WTC11 (cell line): ENCODE results near the gene UQCR11.

Experiments
- ARID4B ChIP-seq: sonication (generic); formaldehyde crosslinking; IDR thresholded peaks from 2 replicates; pipeline ENCODE4 v1.8.0; 2023; ENCODE audit warnings: missing genetic modification reagents, mild to moderate bottlenecking, borderline replicate concordance
- CREM ChIP-seq: sonication (generic); formaldehyde crosslinking; IDR thresholded peaks from 2 replicates; pipeline ENCODE4 v1.8.1; 2022; ENCODE audit warnings: mild to moderate bottlenecking, missing genetic modification reagents, moderate library complexity
- JUN ChIP-seq: sonication (generic); formaldehyde crosslinking; IDR thresholded peaks from 2 replicates; pipeline ENCODE4 v1.8.0; 2023; ENCODE audit warnings: mild to moderate bottlenecking, missing genetic modification reagents
- MAX ChIP-seq: sonication (generic); formaldehyde crosslinking; IDR thresholded peaks from 2 replicates; pipeline ENCODE4 v1.8.0; 2022; ENCODE audit warnings: mild to moderate bottlenecking, missing genetic modification reagents
- NFATC4 ChIP-seq: fragments of 250-450 bp; sonication (Bioruptor Pico); IDR thresholded peaks from 2 replicates; pipeline ENCODE4 v1.9.0; 2021; ENCODE audit warnings: mild to moderate bottlenecking
- SMAD3 ChIP-seq: sonication (generic); formaldehyde crosslinking; IDR thresholded peaks from 2 replicates; pipeline ENCODE4 v1.8.0; 2022; ENCODE audit warnings: missing genetic modification reagents, mild to moderate bottlenecking, borderline replicate concordance
- SOX15 ChIP-seq: fragments of 250-450 bp; sonication (Bioruptor Pico); IDR thresholded peaks from 2 replicates; pipeline ENCODE4 v1.9.0; 2021; ENCODE audit warnings: mild to moderate bottlenecking
- USF2 ChIP-seq: sonication (generic); formaldehyde crosslinking; IDR thresholded peaks from 2 replicates; pipeline ENCODE4 v1.8.1; 2023; ENCODE audit warnings: mild to moderate bottlenecking, missing genetic modification reagents, moderate library complexity
- ZNF138 ChIP-seq: sonication (generic); formaldehyde crosslinking; conservative IDR thresholded peaks from 2 replicates; pipeline ENCODE4 v1.8.1; 2022; ENCODE audit warnings: mild to moderate bottlenecking, moderate library complexity, missing genetic modification reagents
- ZNF263 ChIP-seq: sonication (generic); formaldehyde crosslinking; IDR thresholded peaks from 2 replicates; pipeline ENCODE4 v1.8.1; 2022; ENCODE audit warnings: low read depth, mild to moderate bottlenecking, moderate library complexity, missing genetic modification reagents
- TF ChIP-seq, protein P1 (sequence below): sonication (generic); formaldehyde crosslinking; IDR thresholded peaks from 2 replicates; pipeline ENCODE4 v1.8.0; 2022; ENCODE audit warnings: mild to moderate bottlenecking, missing genetic modification reagents
- TF ChIP-seq, protein P2 (sequence below): fragments of 200-600 bp; IDR thresholded peaks from 2 replicates; pipeline ENCODE4 v1.8.0; 2022; ENCODE audit warnings: antibody characterized with exemption
- TF ChIP-seq, protein P3 (sequence below): sonication (generic); formaldehyde crosslinking; IDR thresholded peaks from 2 replicates; pipeline ENCODE4 v1.8.1; 2023; ENCODE audit warnings: mild to moderate bottlenecking, moderate library complexity, missing genetic modification reagents
- TF ChIP-seq, protein P4 (sequence below): sonication (generic); formaldehyde crosslinking; IDR thresholded peaks from 2 replicates; pipeline ENCODE4 v1.8.0; 2023; ENCODE audit warnings: missing genetic modification reagents

GRCh38 chr19:1558552-1558951, 46.7 kb downstream of the UQCR11 start:
- TF ChIP-seq ZNF138 (CRISPR knock-in tag) (no peak), JUN (CRISPR knock-in tag) (no peak), MAX (CRISPR knock-in tag) (no peak), SMAD3 (CRISPR knock-in tag) (no peak), SOX15 (no peak), ZNF263 (CRISPR knock-in tag) (no peak), CREM (CRISPR knock-in tag) (no peak), USF2 (CRISPR knock-in tag) (no peak), ARID4B (no peak), NFATC4 (CRISPR knock-in tag) (no peak)
- TF ChIP-seq, protein P1, sequence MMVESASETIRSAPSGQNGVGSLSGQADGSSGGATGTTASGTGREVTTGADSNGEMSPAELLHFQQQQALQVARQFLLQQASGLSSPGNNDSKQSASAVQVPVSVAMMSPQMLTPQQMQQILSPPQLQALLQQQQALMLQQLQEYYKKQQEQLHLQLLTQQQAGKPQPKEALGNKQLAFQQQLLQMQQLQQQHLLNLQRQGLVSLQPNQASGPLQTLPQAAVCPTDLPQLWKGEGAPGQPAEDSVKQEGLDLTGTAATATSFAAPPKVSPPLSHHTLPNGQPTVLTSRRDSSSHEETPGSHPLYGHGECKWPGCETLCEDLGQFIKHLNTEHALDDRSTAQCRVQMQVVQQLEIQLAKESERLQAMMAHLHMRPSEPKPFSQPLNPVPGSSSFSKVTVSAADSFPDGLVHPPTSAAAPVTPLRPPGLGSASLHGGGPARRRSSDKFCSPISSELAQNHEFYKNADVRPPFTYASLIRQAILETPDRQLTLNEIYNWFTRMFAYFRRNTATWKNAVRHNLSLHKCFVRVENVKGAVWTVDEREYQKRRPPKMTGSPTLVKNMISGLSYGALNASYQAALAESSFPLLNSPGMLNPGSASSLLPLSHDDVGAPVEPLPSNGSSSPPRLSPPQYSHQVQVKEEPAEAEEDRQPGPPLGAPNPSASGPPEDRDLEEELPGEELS (CRISPR knock-in tag): no peak
- TF ChIP-seq, protein P2, sequence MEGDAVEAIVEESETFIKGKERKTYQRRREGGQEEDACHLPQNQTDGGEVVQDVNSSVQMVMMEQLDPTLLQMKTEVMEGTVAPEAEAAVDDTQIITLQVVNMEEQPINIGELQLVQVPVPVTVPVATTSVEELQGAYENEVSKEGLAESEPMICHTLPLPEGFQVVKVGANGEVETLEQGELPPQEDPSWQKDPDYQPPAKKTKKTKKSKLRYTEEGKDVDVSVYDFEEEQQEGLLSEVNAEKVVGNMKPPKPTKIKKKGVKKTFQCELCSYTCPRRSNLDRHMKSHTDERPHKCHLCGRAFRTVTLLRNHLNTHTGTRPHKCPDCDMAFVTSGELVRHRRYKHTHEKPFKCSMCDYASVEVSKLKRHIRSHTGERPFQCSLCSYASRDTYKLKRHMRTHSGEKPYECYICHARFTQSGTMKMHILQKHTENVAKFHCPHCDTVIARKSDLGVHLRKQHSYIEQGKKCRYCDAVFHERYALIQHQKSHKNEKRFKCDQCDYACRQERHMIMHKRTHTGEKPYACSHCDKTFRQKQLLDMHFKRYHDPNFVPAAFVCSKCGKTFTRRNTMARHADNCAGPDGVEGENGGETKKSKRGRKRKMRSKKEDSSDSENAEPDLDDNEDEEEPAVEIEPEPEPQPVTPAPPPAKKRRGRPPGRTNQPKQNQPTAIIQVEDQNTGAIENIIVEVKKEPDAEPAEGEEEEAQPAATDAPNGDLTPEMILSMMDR: no peak
- TF ChIP-seq, protein P3, sequence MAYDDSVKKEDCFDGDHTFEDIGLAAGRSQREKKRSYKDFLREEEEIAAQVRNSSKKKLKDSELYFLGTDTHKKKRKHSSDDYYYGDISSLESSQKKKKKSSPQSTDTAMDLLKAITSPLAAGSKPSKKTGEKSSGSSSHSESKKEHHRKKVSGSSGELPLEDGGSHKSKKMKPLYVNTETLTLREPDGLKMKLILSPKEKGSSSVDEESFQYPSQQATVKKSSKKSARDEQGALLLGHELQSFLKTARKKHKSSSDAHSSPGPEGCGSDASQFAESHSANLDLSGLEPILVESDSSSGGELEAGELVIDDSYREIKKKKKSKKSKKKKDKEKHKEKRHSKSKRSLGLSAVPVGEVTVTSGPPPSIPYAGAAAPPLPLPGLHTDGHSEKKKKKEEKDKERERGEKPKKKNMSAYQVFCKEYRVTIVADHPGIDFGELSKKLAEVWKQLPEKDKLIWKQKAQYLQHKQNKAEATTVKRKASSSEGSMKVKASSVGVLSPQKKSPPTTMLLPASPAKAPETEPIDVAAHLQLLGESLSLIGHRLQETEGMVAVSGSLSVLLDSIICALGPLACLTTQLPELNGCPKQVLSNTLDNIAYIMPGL (CRISPR knock-in tag): no peak
- TF ChIP-seq, protein P4, sequence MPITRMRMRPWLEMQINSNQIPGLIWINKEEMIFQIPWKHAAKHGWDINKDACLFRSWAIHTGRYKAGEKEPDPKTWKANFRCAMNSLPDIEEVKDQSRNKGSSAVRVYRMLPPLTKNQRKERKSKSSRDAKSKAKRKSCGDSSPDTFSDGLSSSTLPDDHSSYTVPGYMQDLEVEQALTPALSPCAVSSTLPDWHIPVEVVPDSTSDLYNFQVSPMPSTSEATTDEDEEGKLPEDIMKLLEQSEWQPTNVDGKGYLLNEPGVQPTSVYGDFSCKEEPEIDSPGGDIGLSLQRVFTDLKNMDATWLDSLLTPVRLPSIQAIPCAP (CRISPR knock-in tag): no peak
